ENCODE results near the gene CHKB.

GRCh38 chr22:50548921-50549790, 33.5 kb downstream of the CHKB start:
- TF ChIP-seq CTCF (IDR thresholded peaks at IDR 0.05) = no peak
- TF ChIP-seq POLR2A (IDR thresholded peaks at IDR 0.05) = no peak
